K562 (cell line): ENCODE results near the gene WFDC2. TPM values are rescaled to one million over a fixed set of nuclear protein-coding genes. Genes with fewer than 3 reads are reported as not detected.
A peak's percentile ranks its signal among the peaks of the same experiment; 100 is the strongest.

Experiments
- ATAC-seq: fragments of 200-7000 bp; cut with Tn5 transposase; 3 replicates; pipeline ENCODE4 v1.9.1; 2020; ENCODE audit warnings: moderate library complexity
- BruUV-seq: library from RNA; stranded (reverse); fragments of 400-500 nt; replicated peaks from 2 replicates; lab custom pipeline; 2021; lab: Mats Ljungman, UMichigan
- CTCF ChIA-PET: fragments of 300-600 bp; formaldehyde crosslinking; extraction: SDS; loops from one replicate; lab custom pipeline; 2021; ENCODE audit warnings: low intra/inter-chr PET ratio; lab: Yijun Ruan, JAX
- POLR2A ChIA-PET: fragments of 300-600, 350-650 bp; sonication (Branson Sonifier 250); formaldehyde crosslinking; extraction: SDS; loops from one replicate; lab custom pipeline; 2021; ENCODE audit warnings: antibody characterized with exemption, inconsistent platforms; lab: Yijun Ruan, JAX
- DNase-seq, 4 experiments: peaks; one replicate each; pipeline versions ENCODE4 v3.0.0 to v3.0.0-alpha.2; 2011 to 2018; ENCODE audit warnings: low spot score in 3 of 4, mixed read lengths in 3 of 4; ENCODE audit errors: extremely low read depth in 1 of 4
- FAIRE-seq: peaks from 2 replicates; lab custom pipeline; 2011; peaks lifted over from hg19 to GRCh38; lab: Jason Lieb, UNC
- H2AFZ ChIP-seq: 2 replicates; pipeline ENCODE4 v1.6.0; 2011; ENCODE audit warnings: low read depth, low read length, control low read depth, inconsistent platforms
- H3K27ac ChIP-seq: fragments of 200-600 bp; 3 replicates; pipeline ENCODE4 v1.8.0; 2011; ENCODE audit warnings: low read depth, mild to moderate bottlenecking, control low read depth, inconsistent platforms, low read length, moderate library complexity, mixed read lengths; ENCODE audit errors: extremely low read depth
- H3K27me3 ChIP-seq, 2 experiments: fragments of 300-600 bp in 1 of 2; 2 replicates in 1 of 2; 3 replicates in 1 of 2; pipeline versions ENCODE4 v1.6.0 to v1.8.0; 2011; ENCODE audit warnings: inconsistent platforms in 2 of 2, low read length in 2 of 2, mild to moderate bottlenecking in 1 of 2, mixed read lengths in 1 of 2, moderate library complexity in 1 of 2; ENCODE audit not compliant: control insufficient read depth in 2 of 2, insufficient read depth in 2 of 2
- H3K36me3 ChIP-seq: fragments of 300-600 bp; 3 replicates; pipeline ENCODE4 v1.8.0; 2011; ENCODE audit warnings: mild to moderate bottlenecking, low read length, inconsistent platforms; ENCODE audit not compliant: control insufficient read depth, insufficient read depth
- H3K4me1 ChIP-seq, 2 experiments: fragments of 200-600 bp in 1 of 2; replicated peaks in 1 of 2; 2 replicates in 1 of 2; 3 replicates in 1 of 2; pipeline versions ENCODE4 v1.5.1 to v1.8.0; 2011; ENCODE audit warnings: inconsistent platforms in 2 of 2, low read length in 2 of 2, mild to moderate bottlenecking in 1 of 2, mixed read lengths in 1 of 2, moderate library complexity in 1 of 2; ENCODE audit not compliant: control insufficient read depth in 2 of 2, insufficient read depth in 2 of 2
- H3K4me2 ChIP-seq: 2 replicates; pipeline ENCODE4 v1.6.1; 2011; ENCODE audit warnings: low read length, control low read depth, inconsistent platforms, mixed read lengths; ENCODE audit not compliant: insufficient read depth
- H3K4me3 ChIP-seq: fragments of 200-600 bp; sonication (generic), shearing (Covaris generic); 2 replicates; pipeline ENCODE4 v1.5.1; 2016; ENCODE audit warnings: control low read depth, inconsistent platforms
- H3K79me2 ChIP-seq: fragments of 200-600 bp; 3 replicates; pipeline ENCODE4 v1.8.0; 2011; ENCODE audit warnings: low read length, inconsistent platforms; ENCODE audit not compliant: control insufficient read depth, insufficient read depth
- H3K9ac ChIP-seq, 2 experiments: 2 replicates each; pipeline versions ENCODE4 v1.6.0 to v1.6.1; 2011; ENCODE audit warnings: low read depth in 2 of 2, low read length in 2 of 2, control low read depth in 1 of 2, inconsistent platforms in 1 of 2, mild to moderate bottlenecking in 1 of 2, mixed read lengths in 1 of 2; ENCODE audit not compliant: insufficient read depth in 1 of 2
- H3K9me1 ChIP-seq: one replicate; pipeline ENCODE4 v1.6.0; 2011; ENCODE audit warnings: inconsistent platforms, mild to moderate bottlenecking, low read length, moderate library complexity; ENCODE audit not compliant: control insufficient read depth, insufficient read depth
- H3K9me3 ChIP-seq: replicated peaks from 2 replicates; pipeline ENCODE4 v1.5.1; 2011; ENCODE audit warnings: low read depth, low read length, inconsistent platforms; ENCODE audit not compliant: control insufficient read depth, insufficient read depth
- H4K20me1 ChIP-seq: replicated peaks from 2 replicates; pipeline ENCODE4 v1.6.1; 2011; ENCODE audit warnings: low read length, inconsistent platforms, mixed read lengths; ENCODE audit not compliant: control insufficient read depth, insufficient read depth
- GABPA ChIP-seq: fragments of 200-800 bp; sonication (Bioruptor generic); conservative IDR thresholded peaks from 2 replicates; pipeline ENCODE4 v1.6.1; 2016; ENCODE audit warnings: low read depth, missing genetic modification characterization, missing compliant biosample characterization
- JUND ChIP-seq, 2 experiments: IDR thresholded peaks; 2 replicates in 1 of 2; 3 replicates in 1 of 2; pipeline ENCODE4 v1.6.1; 2011; ENCODE audit warnings: borderline replicate concordance in 2 of 2, low read depth in 2 of 2, low read length in 2 of 2, improper control_type of control experiment in 1 of 2, missing biosample characterization in 1 of 2, missing genetic modification characterization in 1 of 2, missing genetic modification reagents in 1 of 2
- SMAD2 ChIP-seq: fragments of 150-350 bp; IDR thresholded peaks from 2 replicates; pipeline ENCODE4 v1.6.1; 2014; ENCODE audit warnings: low read depth, mild to moderate bottlenecking, low read length
- TEAD2 ChIP-seq: fragments of 450-650 bp; IDR thresholded peaks from 2 replicates; pipeline ENCODE4 v1.6.1; 2016; ENCODE audit warnings: missing genetic modification characterization, control low read depth, missing compliant biosample characterization
- VEZF1 ChIP-seq: fragments of 200-800 bp; sonication (Bioruptor generic); IDR thresholded peaks from 2 replicates; pipeline ENCODE4 v1.6.1; 2017; ENCODE audit warnings: missing genetic modification characterization, missing compliant biosample characterization
- ZBED1 ChIP-seq: IDR thresholded peaks from 2 replicates; pipeline ENCODE4 v1.6.1; 2014
- WGBS: fragments of 100-300 bp; shearing (Covaris generic); methylation state at CpG from one replicate; pipeline ENCODE4 v1.1.6; 2016; ENCODE audit warnings: low coverage, mixed read lengths; ENCODE audit not compliant: insufficient coverage; ENCODE audit errors: missing lambda C conversion rate; 5-methylcytosine and 5-hydroxymethylcytosine counted together
- in situ Hi-C: fragments of 300-500 bp; cut with MboI; formaldehyde crosslinking; loops from 4 replicates; pipeline ENCODE4 v1.15.0; 2018; ENCODE audit warnings: inconsistent platforms, mixed read lengths
- intact Hi-C: fragments of 100-400 bp; cut with micrococcal nuclease; formaldehyde crosslinking; loops from 2 replicates; pipeline ENCODE4 v1.14.2; 2022
- polyA plus RNA-seq, 8 experiments: library from polyadenylated mRNA; depleted of rRNA in 4 of 8; stranded (reverse) in 5 of 8; unstranded in 3 of 8; fragments of >200 nt; fragmentation: Nextera tagmentation in 2 of 8; fragmentation: Illumina TruSeq in 1 of 8; extraction: Ambion mirVana in 2 of 8; extraction: Trizol in 1 of 8; gene quantifications; 2 replicates each; pipeline versions ENCODE4 v1.2.1 to v1.2.3, GENCODE V29; 2011 to 2014; ENCODE audit warnings: inconsistent platforms in 1 of 8, missing spikeins in 1 of 8
- total RNA-seq, 7 experiments: library from RNA; depleted of rRNA in 6 of 7; stranded (reverse); fragments of >200 nt in 6 of 7; fragmentation: Illumina TruSeq in 2 of 7; extraction: Trizol in 2 of 7; gene quantifications; 2 replicates each; pipeline versions ENCODE4 v1.2.1 to v1.2.3, GENCODE V29; 2011 to 2021; ENCODE audit warnings: low replicate concordance in 1 of 7

The WFDC2 gene
- total and polyA plus RNA-seq, 9 of the 15 experiments (the other 6 are each of a cell fraction or from before 2014, with no cell fraction given): not detected

- TF ChIP-seq GABPA: no peak
- TF ChIP-seq ZBED1: no peak
- no peak for TF ChIP-seq VEZF1 (CRISPR knock-in tag)
- peak; percentile 61; the same call in 1 of the 2 replicates for TF ChIP-seq JUND (IDR thresholded peaks at IDR 0.05; ENCODE audit: borderline replicate concordance, low read depth, low read length)
- TF ChIP-seq JUND (tag; IDR thresholded peaks at IDR 0.05; ENCODE audit: borderline replicate concordance, low read depth, low read length): peak; percentile 40; the same call in 1 of the 3 replicates
- TF ChIP-seq SMAD2: no peak
Observed at GRCh38 chr20:45508068-45508886, 38.7 kb downstream of the WFDC2 start (continued).

DNA sequence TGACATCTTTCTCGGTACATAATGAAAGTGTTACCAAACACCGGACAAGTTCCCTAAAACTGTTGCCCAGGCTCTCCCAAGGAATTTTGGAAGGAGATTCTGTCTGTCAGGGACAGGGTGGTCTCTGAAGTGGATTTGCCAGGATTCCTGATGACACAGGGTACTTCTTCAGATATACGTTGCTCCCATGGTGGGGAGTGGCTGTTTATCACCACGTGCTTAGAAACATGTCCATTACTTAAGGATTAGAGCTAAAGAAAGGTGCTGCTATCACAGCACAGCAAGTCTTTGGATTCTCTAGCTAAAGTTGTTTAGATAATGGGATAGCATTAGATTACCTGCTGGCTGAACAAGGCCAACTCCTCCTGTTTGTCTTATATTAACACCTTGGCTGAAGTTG lies 39.5 kb downstream of the WFDC2 start:
- no peak overlapping the region for H2AFZ ChIP-seq
- intact Hi-C loops: no loop called here
- ATAC-seq (no peak), DNase-seq (no peak), FAIRE-seq (no peak)
- no peak overlapping the region for H3K9ac ChIP-seq
- in situ Hi-C loops: no loop called here
- H3K4me3 ChIP-seq: no peak overlapping the region
- H3K9me1 ChIP-seq: no peaks in the 10 kb centered on the region
- no peaks in the 10 kb centered on the region for H3K36me3 ChIP-seq
- H3K27me3 ChIP-seq: peaks cover 0 to 3% of the 10 kb centered on the region in 2 experiments; a peak in 1 of 5 replicates
- H3K27ac ChIP-seq: no peak overlapping the region
- no peak overlapping the region for H3K4me2 ChIP-seq
- ChIA-PET CTCF (no interaction called here), POLR2A (interaction anchor here (0.9 kb wide), 1 partner anchor 9 kb away, joined by 3 read pairs; no protein-coding TSS in a partner anchor)
- no TSS peak for BruUV-seq
- no peaks in the 10 kb centered on the region for H3K79me2 ChIP-seq
- 19% methylated on average over 4 of the region's 4 CpGs for WGBS
- H4K20me1 ChIP-seq: no peaks in the 10 kb centered on the region
- H3K9me3 ChIP-seq: no peaks in the 10 kb centered on the region
- peaks cover 0 to 7% of the 10 kb centered on the region in 2 experiments; a peak in 3 of 5 replicates for H3K4me1 ChIP-seq
- no peak for TF ChIP-seq TEAD2
